ENCODE measurements around the gene CSRNP3.
"Not testable (repeated sequence)": the region's sequence is repeated elsewhere in the genome, so short reads cannot be mapped to it uniquely, and the experiment has no call there.

DNA sequence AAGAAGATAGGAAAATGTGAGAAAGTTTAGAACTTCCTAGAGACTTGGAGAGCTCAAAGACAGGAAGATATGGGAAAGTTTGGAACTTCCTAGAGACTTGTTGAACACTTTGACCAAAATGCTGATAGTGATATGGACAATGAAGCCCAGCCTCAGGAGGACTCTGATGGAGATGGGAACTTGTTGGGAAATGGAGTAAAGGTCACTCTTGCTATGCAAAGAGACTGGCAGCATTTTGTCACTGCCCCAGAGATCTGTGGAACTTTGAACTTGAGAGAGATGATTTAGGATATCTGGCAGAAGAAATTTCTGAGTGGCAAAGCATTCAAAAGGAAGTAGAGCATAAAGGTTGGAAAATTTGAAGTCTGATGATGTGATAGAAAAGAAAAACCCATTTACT, 121.5 kb downstream of the CSRNP3 start:
- TF ChIP-seq, protein P1, sequence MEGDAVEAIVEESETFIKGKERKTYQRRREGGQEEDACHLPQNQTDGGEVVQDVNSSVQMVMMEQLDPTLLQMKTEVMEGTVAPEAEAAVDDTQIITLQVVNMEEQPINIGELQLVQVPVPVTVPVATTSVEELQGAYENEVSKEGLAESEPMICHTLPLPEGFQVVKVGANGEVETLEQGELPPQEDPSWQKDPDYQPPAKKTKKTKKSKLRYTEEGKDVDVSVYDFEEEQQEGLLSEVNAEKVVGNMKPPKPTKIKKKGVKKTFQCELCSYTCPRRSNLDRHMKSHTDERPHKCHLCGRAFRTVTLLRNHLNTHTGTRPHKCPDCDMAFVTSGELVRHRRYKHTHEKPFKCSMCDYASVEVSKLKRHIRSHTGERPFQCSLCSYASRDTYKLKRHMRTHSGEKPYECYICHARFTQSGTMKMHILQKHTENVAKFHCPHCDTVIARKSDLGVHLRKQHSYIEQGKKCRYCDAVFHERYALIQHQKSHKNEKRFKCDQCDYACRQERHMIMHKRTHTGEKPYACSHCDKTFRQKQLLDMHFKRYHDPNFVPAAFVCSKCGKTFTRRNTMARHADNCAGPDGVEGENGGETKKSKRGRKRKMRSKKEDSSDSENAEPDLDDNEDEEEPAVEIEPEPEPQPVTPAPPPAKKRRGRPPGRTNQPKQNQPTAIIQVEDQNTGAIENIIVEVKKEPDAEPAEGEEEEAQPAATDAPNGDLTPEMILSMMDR (IDR thresholded peaks at IDR 0.05 in 8 of 11, conservative IDR thresholded peaks at IDR 0.05 in 3 of 11) = not testable (repeated sequence)
- TF ChIP-seq POLR2A (IDR thresholded peaks at IDR 0.05) = not testable (repeated sequence)

Measured in spleen (tissue), 7 donors.